Right renal cortex interstitium (tissue), 3 donors: Measurements from ENCODE around the gene ATP8B2. TPM values are rescaled to one million over a fixed set of nuclear protein-coding genes. Genes with fewer than 3 reads are reported as not detected.

Experiments used
- DNase-seq, 3 donors: peaks; one replicate each; pipeline ENCODE4 v3.0.0-alpha.2; 2013; ENCODE audit warnings: low read depth in 3 of 3, low spot score in 2 of 3
- polyA plus RNA-seq, 3 donors: library from polyadenylated mRNA; unstranded; fragments of 120-200 nt; gene quantifications; one replicate each; pipeline ENCODE4 v1.2.1, GENCODE V29; 2013; ENCODE audit not compliant: insufficient read length in 3 of 3

ATP8B2 gene
- polyA plus RNA-seq, 3 donors: 24.5 to 26.1 (median 24.6) TPM

- no peak for DNase-seq
Observed at GRCh38 chr1:154386643-154387352, 61.5 kb downstream of the ATP8B2 start.

- no peak for DNase-seq
Observed at GRCh38 chr1:154391086-154391770, 65.9 kb downstream of the ATP8B2 start.

GRCh38 chr1:154398141-154398540 lies 72.8 kb downstream of the ATP8B2 start:
- no peak for DNase-seq

GRCh38 chr1:154398678-154399077 lies 73.4 kb downstream of the ATP8B2 start:
- no peak for DNase-seq

GRCh38 chr1:154400381-154400801 lies 75.1 kb downstream of the ATP8B2 start:
- no peak for DNase-seq

Other genes starting within 250 kb of the ATP8B2 start
- gene NUP210L, start 170.5 kb upstream of the ATP8B2 start, polyA plus RNA-seq: under 1 TPM; 0.03 to 0.04 (median 0.04) TPM
- gene TPM3, start 133.4 kb upstream of the ATP8B2 start, polyA plus RNA-seq: 100 to 1,000 TPM; 270 to 291 (median 275) TPM
- not detected for gene CFAP141, start 119.2 kb upstream of the ATP8B2 start, polyA plus RNA-seq
- 100 to 1,000 TPM; 164 to 178 (median 166) TPM for gene UBAP2L, start 104.6 kb upstream of the ATP8B2 start, polyA plus RNA-seq
- gene HAX1, start 52.9 kb upstream of the ATP8B2 start, polyA plus RNA-seq: 10 to 100 TPM; 81.7 to 83.6 (median 82.4) TPM
- under 1 TPM in 2 of 3 donors, not detected in 1; 0.07 to 0.18 TPM for gene AQP10, start 4.4 kb upstream of the ATP8B2 start, polyA plus RNA-seq
- gene IL6R, start 79.8 kb downstream of the ATP8B2 start, polyA plus RNA-seq: 1 to 10 TPM; 6.0 to 7.1 (median 6.2) TPM
- gene TDRD10, start 176.7 kb downstream of the ATP8B2 start, polyA plus RNA-seq: 1 to 10 TPM in 2 of 3 donors, under 1 TPM in 1; 0.71 to 1.1 (median 1.0) TPM
- gene SHE, start 176.9 kb downstream of the ATP8B2 start, polyA plus RNA-seq: 10 to 100 TPM in 2 of 3 donors, 1 to 10 TPM in 1; 9.6 to 11.2 (median 10.6) TPM
- gene UBE2Q1, start 233.1 kb downstream of the ATP8B2 start, polyA plus RNA-seq: 100 to 1,000 TPM; 107 to 136 (median 124) TPM
- under 1 TPM; 0.47 to 0.75 (median 0.47) TPM for gene CHRNB2, start 242.3 kb downstream of the ATP8B2 start, polyA plus RNA-seq